GM21528 (cell line): Measurements from ENCODE around the gene CDKN2D.
"Not testable (repeated sequence)": the region's sequence is repeated elsewhere in the genome, so short reads cannot be mapped to it uniquely, and the experiment has no call there.

ENCODE experiments used
- ATAC-seq: cut with Tn5 transposase; IDR thresholded peaks from one replicate; pipeline ENCODE4 v1.9.1; 2021; ENCODE audit warnings: mild to moderate bottlenecking, moderate library complexity; ENCODE audit not compliant: unreplicated experiment, low FRiP score

The CDKN2D gene

GRCh38 chr19:10582091-10582490, 13.3 kb upstream of the CDKN2D start:
- ATAC-seq: no peak

DNA sequence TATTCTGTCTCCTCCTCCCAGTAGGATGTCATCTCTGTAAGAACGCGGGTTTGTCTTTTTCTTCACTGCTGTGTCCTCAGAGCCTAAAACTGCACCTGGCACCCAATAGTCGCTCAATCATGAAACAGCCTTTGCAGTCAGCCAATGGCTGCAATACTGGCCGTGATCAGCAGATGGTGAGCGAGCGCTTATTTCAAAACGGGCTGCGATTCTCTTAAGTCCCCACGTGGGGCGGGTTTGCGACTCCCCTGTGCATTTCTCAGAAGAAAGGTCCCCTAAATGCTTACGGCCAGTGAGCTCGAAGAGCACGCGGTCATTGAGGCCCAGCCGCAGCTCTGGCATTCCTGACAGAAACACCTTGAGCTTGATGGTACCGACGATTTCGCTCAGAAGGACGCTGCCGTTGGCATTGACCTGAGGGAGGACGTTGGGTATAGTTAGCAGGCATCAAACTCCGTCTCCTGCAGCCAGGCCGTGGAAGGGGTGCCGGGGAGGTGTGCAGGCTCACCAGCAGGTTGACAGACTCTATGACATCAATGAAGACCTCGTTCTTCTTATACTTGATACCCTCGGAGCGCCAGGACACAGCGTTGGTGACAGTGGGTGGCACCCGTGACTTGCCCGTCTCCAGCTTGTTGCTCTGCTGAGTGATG, 12.3 kb upstream of the CDKN2D start:
- ATAC-seq: no peak

GRCh38 chr19:10577951-10578350, 9.2 kb upstream of the CDKN2D start:
- no peak for ATAC-seq

- ATAC-seq: no peak
Observed at GRCh38 chr19:10575011-10575716, 6.4 kb upstream of the CDKN2D start.

DNA sequence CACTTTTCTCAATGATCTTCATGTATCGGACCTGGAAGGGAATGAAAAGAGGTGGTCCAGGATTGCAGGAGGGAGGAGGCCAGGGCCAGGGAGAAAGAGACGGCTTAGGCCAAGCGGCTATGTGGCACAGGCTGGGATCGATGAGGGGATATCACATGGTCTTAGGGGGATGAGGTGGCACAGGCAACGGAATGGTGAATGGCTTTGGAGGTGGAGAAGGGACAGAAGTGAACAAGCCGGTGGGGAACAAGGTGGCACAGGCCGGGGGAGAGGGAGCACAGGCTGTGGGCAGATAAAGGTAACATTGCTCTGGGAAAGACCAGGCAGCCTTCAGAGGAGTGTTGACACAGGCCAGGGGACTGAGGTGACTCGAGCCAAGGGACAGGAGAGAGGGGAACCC, 5.7 kb upstream of the CDKN2D start:
- no peak for ATAC-seq

- not testable (repeated sequence) for ATAC-seq
Observed at GRCh38 chr19:10573793-10574192, 5.0 kb upstream of the CDKN2D start.

- ATAC-seq: peak; percentile 4
Observed at GRCh38 chr19:10568062-10568825, 535 bp downstream of the CDKN2D start.

GRCh38 chr19:10567656-10568055, 1.1 kb downstream of the CDKN2D start:
- ATAC-seq: no peak

DNA sequence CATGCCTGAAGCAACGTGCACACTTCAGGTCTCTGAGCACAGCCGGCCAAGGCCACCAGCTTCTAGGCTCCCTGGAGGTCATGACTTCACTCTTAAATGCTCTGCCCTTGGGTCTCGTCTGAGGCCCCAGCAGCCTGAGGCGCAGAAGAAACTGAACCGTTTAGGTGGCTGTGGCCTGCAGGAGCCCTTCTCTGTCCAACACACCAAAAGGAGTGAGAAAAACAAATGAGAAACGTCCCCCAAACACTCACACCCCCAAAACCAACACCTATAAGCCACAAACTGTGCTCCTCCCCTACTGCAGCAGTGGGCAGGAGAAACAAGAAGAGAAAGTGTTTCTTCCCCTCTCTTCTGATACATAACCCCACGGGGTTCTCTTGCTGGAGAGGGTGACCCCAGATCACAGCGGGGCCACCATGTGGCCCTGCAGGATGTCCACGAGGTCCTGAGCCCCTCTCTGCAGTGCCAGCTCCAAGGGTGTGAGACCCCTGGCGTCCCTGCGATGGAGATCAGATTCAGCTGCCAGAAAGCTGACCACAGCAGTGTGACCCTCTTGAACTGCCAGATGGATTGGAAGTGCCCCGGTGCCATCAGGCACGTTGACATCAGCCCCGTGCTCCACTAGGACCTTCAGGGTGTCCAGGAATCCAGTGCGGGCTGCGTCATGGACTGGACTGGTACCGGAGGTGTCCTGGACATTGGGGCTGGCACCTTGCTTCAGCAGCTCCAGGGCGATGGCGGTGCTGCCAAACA, 1.9 kb downstream of the CDKN2D start:
- no peak for ATAC-seq

DNA sequence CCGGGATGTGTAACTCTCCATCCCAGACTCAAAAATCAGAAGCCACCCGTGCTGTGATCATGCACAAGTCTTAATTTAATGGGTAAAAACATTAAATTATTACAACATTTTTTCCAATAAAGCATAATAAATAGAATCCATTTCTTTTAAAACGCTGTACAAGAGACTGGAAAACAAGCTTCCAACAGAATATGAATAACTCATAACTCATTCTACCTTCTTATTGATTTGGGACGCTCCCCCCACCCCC, 2.4 kb downstream of the CDKN2D start:
- ATAC-seq: no peak

DNA sequence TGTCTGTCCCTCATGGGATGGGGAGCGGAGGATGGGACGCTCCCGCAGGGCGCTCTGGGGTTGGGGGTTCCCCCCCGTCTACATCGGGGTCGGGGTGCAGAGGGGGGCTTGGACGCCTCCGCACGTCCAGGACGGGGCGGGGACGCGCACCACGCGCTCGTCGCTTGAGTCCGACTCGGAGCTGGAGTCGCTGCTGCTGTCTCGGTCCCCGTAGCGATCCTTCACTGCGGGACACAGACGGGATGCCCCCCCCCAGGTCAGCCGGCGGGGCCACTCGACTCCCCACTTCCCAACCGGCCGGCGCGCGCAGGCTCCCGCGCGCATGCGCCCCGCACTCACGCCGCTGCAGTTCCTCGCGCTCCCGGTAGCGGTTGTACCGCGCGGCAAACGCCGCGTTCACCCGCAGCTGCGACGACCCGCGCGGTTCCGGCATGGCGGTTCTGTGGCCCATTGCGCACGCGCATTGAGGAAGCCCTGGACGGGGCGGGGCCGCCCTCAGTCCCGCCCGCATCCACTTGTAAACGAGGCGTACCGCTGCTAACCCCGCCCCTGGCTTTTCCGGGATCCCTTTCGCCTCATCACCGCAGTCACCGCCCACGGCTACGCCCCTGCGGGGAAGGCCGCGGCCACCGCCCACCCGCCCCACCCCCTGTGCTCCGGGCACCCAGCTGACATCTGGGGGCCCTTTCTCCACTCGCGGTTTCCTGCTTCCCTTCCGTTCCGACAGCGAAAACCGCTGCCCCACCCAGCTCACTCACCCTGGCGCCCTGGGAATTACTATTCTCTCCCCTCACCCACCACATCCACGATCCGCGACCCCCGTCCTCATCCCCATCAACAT, 3.0 kb downstream of the CDKN2D start, which contains the start of gene KRI1:
KRI1 (minus strand) TSS at position 444 of the 841 bp plus-strand sequence; CDS start at position 433, 11 bp downstream.
- peak; percentile 53 for ATAC-seq

- no peak for ATAC-seq
Observed at GRCh38 chr19:10565028-10565566, 3.7 kb downstream of the CDKN2D start.

DNA sequence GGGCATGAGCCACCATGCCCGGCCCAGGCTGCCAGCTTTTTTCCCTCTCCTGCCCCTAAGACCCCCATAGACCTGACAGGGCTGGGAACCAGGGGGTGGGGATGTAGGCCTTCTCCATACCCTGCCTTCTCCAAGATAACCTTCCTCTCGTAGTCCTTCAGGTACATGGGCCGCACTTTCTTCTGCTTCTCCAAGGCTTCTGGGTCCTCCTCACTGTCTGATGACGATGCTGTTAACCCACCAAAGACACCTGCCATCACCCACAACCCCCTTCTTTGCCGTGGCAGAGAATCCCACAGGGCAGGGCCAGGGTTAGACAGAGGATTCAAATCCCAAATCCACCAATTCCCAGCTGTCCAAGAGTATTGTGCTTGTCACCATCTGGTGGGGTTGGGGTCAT, 6.2 kb downstream of the CDKN2D start:
- ATAC-seq: no peak

- no peak for ATAC-seq
Observed at GRCh38 chr19:10560154-10560553, 8.6 kb downstream of the CDKN2D start.

DNA sequence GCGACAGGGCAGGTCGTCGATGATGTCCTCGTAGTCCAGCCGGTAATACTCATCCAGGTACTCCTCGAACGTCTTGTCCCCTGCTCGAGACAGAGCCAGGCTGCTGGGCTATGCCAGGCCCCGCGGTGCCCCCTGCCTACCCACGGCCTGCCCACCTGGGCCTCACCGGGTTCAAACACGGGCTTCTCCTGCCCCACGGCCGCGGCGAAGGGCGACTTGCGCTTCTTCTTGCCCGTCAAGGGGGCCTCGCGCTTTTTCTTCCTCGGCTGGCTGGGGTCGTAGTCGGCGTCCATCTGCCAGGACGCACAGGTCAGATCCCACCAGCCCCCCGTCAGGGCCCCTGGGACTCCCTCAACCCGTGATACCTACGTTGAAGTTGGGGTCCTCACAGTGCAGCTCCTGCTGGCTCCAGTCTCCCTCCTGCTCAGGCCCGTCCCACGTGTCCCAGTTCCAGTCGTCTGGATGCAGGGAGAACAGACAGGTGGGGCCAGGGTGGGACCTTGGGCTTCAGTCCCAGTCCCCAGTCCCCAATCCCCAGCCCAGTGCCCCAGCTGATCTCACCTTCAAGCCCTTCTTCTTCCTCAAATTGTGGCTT, 11.1 kb downstream of the CDKN2D start:
- no peak for ATAC-seq

DNA sequence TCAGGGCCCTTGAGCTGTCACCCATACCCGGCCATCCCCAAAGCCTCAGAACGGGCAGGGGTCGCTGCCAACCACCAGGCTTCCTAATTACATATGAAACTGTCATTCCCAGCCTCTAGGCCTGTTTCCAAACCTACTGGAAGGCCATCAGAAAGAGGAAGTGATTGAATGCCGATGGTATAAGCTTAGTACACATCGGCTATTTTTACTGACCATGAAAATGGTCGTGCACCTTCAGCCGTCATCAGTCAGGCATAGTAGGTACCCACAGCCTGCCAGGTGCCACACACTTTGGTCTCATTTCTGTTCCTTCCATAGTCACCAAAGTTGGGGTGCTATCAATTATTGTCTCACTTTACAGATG, 13.2 kb downstream of the CDKN2D start:
- no peak for ATAC-seq

DNA sequence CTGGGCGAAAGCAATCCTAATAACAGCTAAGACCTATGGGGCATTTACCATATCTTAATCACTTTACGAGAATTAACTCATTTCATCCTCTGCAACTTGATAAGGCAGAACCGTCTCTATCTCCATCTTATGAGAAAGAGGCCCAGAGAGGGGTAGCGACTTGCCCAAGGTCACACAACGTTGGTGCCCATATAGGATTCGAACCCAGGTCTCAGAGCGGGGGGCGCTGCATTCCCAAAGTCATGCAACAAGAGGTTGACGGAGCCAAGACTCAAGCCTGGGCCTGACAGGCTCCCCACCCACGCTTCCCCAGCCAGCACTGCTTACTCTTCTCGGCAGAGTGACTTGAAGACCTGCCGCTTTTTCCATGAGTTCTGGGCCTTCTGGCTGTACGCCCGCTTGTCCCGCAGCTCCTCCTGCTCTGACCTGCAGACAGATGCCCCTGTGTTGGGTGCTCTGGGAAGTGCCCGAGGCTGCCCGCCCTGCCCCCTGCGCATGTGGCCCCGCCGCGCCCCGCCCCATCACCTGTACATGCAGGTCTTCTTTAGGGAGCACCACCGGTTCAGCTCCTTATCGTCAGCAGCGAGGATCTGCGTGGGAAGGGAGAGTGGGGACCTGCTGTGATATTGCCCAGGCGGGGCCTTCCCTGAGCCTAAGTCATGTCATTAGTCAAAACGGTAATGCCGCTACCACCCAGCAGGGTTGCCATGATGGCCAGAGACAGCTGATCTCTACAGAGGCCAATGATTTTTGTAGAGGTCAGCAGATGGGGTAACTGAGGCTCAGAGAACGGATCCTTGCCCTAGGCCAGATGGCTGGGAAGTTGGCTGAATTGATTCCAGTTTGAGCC, 13.8 kb downstream of the CDKN2D start:
- ATAC-seq: no peak

GRCh38 chr19:10553943-10554381, 14.8 kb downstream of the CDKN2D start:
- peak; percentile 47 for ATAC-seq
